Peyer's patch (tissue), 4 donors: ENCODE measurements around the gene ATXN2. TPM values are rescaled to one million over a fixed set of nuclear protein-coding genes. Genes with fewer than 3 reads are reported as not detected.

Experiments used
- DNase-seq, 3 donors: peaks; one replicate each; pipeline ENCODE4 v3.0.0-alpha.2; 2017 to 2019
- H3K27ac ChIP-seq, 4 donors: fragments of 200-600 bp; sonication (generic); one replicate each; pipeline ENCODE4 v1.5.1; 2016 to 2019
- H3K27me3 ChIP-seq, 2 donors: fragments of 200-600 bp; sonication (generic); one replicate each; pipeline ENCODE4 v1.5.1; 2019
- H3K36me3 ChIP-seq, 3 donors: fragments of 200-600 bp; sonication (generic); one replicate each; pipeline ENCODE4 v1.5.1; 2016 to 2019
- H3K4me1 ChIP-seq, 4 donors: fragments of 200-600 bp; sonication (generic); one replicate each; pipeline ENCODE4 v1.5.1; 2016 to 2019
- H3K4me3 ChIP-seq, 4 donors: fragments of 200-600 bp; sonication (generic); 1 replicate in 3 of 4; 2 replicates in 1 of 4; pipeline ENCODE4 v1.5.1; 2016 to 2019; ENCODE audit warnings: mild to moderate bottlenecking in 1 of 4
- H3K9me3 ChIP-seq, 4 donors: fragments of 200-600 bp; sonication (generic); one replicate each; pipeline ENCODE4 v1.5.1; 2016 to 2019; ENCODE audit warnings: mild to moderate bottlenecking in 1 of 4
- POLR2A ChIP-seq, 2 donors: fragments of 450-650 bp; IDR thresholded peaks; one replicate each; pipeline ENCODE4 v1.5.1; 2017; ENCODE audit warnings: antibody characterized with exemption in 2 of 2, mild to moderate bottlenecking in 2 of 2, moderate library complexity in 2 of 2
- total RNA-seq, 4 donors: library from RNA; depleted of rRNA; stranded (reverse); fragments of >200 nt; gene quantifications; one replicate each; pipeline ENCODE4 v1.1.0, GENCODE V29; 2016
- TF ChIP-seq, protein P1 (sequence below), 6 experiments: fragments of 450-650 bp in 4 of 6; fragments of 200-600 bp in 2 of 6; sonication (generic) in 1 of 6; IDR thresholded peaks; one replicate each; pipeline ENCODE4 v1.5.1; 2017 to 2019; ENCODE audit warnings: antibody characterized with exemption in 6 of 6, mild to moderate bottlenecking in 3 of 6, moderate library complexity in 1 of 6

The ATXN2 gene
- total RNA-seq, 4 donors from 2014 or later = 35.9 to 111 (median 90.8) TPM

DNA sequence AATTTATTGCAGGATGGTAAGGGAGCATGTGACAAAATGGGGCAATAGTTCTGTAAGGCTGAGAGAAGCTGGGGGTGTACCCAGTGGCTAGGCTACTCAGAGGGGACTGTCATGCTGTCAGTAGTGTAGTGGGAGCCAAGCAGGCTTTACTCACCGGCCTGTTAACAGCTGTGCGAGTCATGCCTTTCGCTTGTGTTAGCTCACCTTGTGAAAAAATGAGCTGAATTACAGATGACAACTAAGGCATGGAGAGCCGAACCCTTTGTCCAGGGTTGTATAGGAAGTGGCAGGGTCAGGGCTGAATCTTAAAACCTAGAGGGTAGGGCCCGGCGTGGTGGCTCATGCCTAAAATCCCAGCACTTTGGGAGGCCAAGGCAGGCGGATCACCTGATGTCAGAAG, 155.5 kb downstream of the ATXN2 start:
- no peak for TF ChIP-seq POLR2A (IDR thresholded peaks at IDR 0.05)
- TF ChIP-seq, protein P1, sequence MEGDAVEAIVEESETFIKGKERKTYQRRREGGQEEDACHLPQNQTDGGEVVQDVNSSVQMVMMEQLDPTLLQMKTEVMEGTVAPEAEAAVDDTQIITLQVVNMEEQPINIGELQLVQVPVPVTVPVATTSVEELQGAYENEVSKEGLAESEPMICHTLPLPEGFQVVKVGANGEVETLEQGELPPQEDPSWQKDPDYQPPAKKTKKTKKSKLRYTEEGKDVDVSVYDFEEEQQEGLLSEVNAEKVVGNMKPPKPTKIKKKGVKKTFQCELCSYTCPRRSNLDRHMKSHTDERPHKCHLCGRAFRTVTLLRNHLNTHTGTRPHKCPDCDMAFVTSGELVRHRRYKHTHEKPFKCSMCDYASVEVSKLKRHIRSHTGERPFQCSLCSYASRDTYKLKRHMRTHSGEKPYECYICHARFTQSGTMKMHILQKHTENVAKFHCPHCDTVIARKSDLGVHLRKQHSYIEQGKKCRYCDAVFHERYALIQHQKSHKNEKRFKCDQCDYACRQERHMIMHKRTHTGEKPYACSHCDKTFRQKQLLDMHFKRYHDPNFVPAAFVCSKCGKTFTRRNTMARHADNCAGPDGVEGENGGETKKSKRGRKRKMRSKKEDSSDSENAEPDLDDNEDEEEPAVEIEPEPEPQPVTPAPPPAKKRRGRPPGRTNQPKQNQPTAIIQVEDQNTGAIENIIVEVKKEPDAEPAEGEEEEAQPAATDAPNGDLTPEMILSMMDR (IDR thresholded peaks at IDR 0.05) = no peak
- Histone ChIP-seq H3K27ac (peak overlapping the region in 3 of 4 donors; percentile 56 to 85 (median 71)), H3K4me1 (peaks cover 0 to 67% (median 31%) of the 10 kb centered on the region in 4 donors), H3K9me3 (no peaks in the 10 kb centered on the region), H3K4me3 (no peak overlapping the region), H3K36me3 (peaks cover 0 to 30% (median 0%) of the 10 kb centered on the region in 3 donors), H3K27me3 (no peaks in the 10 kb centered on the region)
- DNase-seq = peak in 2 of 3 donors; percentile 18 to 46

- no peak overlapping the region for H3K4me3 ChIP-seq
- H3K27me3 ChIP-seq = no peaks in the 10 kb centered on the region
- peaks cover 0 to 25% (median 0%) of the 10 kb centered on the region in 3 donors for H3K36me3 ChIP-seq
- peak in 1 of 3 donors; percentile 41 for DNase-seq
- TF ChIP-seq, protein P1 (IDR thresholded peaks at IDR 0.05) = no peak
- TF ChIP-seq POLR2A (IDR thresholded peaks at IDR 0.05) = no peak
- H3K27ac ChIP-seq = peak overlapping the region in 3 of 4 donors; percentile 35 to 85 (median 56)
- H3K4me1 ChIP-seq = peaks cover 0 to 72% (median 35%) of the 10 kb centered on the region in 4 donors
- no peaks in the 10 kb centered on the region for H3K9me3 ChIP-seq
Observed at GRCh38 chr12:111443086-111443485, 156.0 kb downstream of the ATXN2 start.

- H3K9me3 ChIP-seq = no peaks in the 10 kb centered on the region
- no peak for TF ChIP-seq POLR2A (IDR thresholded peaks at IDR 0.05)
- TF ChIP-seq, protein P1 (IDR thresholded peaks at IDR 0.05) = no peak
- no peaks in the 10 kb centered on the region for H3K27me3 ChIP-seq
- H3K27ac ChIP-seq = peak overlapping the region in 2 of 4 donors; percentile 56 to 85
- peaks cover 0 to 19% (median 0%) of the 10 kb centered on the region in 3 donors for H3K36me3 ChIP-seq
- DNase-seq = peak in 1 of 3 donors; percentile 46
- no peak overlapping the region for H3K4me3 ChIP-seq
- H3K4me1 ChIP-seq = peaks cover 0 to 78% (median 40%) of the 10 kb centered on the region in 4 donors
Observed at GRCh38 chr12:111442301-111443045, 156.6 kb downstream of the ATXN2 start.

DNA sequence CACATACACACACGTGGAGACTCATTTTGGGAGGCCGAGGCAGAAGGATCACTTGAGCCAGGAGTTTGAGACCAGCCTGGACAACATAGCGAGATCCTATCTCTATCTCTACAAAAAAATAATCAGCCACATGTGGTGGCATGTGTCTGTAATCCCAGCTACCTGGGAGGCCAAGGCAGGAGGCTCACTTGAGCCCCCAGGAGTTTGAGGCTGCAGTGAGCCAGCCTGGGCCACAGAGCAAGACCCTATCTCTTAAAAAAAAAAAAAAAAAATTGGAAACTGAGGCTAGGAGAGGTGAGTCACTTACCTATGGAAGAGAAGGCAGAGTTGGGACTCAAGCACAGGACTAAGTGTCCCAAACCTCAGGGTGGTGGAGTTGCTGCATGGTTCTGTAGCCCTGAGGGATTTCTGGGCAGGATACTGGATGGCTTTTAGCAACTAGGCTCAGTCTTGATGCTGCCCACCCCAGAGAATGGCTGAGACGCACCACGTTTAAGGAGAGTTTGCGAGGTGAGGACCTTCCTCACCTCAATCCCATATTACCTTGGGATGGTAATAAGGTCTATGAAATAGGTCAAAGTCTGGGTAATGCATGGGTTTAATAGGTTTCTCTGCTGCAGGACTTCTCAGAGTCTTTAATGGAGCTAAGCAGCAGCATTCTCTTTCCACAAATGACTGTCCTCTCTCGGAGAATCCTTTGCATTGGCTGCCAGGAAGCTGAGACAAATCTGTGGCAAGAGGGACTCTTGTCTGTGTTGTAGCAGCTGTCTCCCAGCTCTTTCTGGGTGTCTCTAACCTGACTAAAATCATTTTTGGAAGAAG, 157.8 kb downstream of the ATXN2 start:
- no peak overlapping the region for H3K4me3 ChIP-seq
- no peaks in the 10 kb centered on the region for H3K27me3 ChIP-seq
- H3K4me1 ChIP-seq = peaks cover 0 to 77% (median 41%) of the 10 kb centered on the region in 4 donors
- TF ChIP-seq, protein P1 (IDR thresholded peaks at IDR 0.05) = no peak
- TF ChIP-seq POLR2A (IDR thresholded peaks at IDR 0.05) = no peak
- H3K9me3 ChIP-seq = no peaks in the 10 kb centered on the region
- H3K27ac ChIP-seq = peak overlapping the region in 1 of 4 donors; percentile 16
- DNase-seq = peak in 1 of 3 donors; percentile 32
- peaks cover 0 to 8% (median 0%) of the 10 kb centered on the region in 3 donors for H3K36me3 ChIP-seq

DNA sequence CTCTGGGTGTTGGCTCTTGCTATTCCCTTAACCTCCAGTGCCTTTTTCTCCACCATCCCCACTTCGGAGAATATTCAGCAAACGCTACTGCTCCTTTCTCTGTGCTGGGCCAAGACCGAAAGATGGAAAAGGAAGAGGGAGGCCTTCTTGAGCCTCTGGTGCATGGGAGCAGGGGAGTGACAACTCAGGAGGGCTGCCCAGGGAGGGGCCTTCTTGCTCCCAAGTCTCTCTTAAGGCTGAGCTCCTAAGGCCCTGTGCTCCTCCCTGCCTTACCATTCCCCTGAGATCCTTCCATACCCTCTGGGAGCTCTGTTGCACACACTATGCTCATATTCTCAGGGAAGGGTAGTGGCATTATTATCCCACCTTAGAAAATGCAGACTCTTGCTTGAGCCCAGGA, 158.5 kb downstream of the ATXN2 start:
- TF ChIP-seq POLR2A (IDR thresholded peaks at IDR 0.05) = no peak
- TF ChIP-seq, protein P1 (IDR thresholded peaks at IDR 0.05) = no peak
- no peak overlapping the region for H3K4me3 ChIP-seq
- no peaks in the 10 kb centered on the region for H3K27me3 ChIP-seq
- peak in 1 of 3 donors; percentile 31 for DNase-seq
- H3K9me3 ChIP-seq = no peaks in the 10 kb centered on the region
- peak overlapping the region in 3 of 4 donors; percentile 20 to 85 (median 33) for H3K27ac ChIP-seq
- peaks cover 0 to 77% (median 44%) of the 10 kb centered on the region in 4 donors for H3K4me1 ChIP-seq
- peaks cover 0 to 1% (median 0%) of the 10 kb centered on the region in 3 donors for H3K36me3 ChIP-seq
